Measurements from ENCODE around the gene TLE1. TPM values are rescaled to one million over a fixed set of nuclear protein-coding genes. Genes with fewer than 3 reads are reported as not detected.

Gene TLE1
- polyA plus RNA-seq, 3 donors: 0.46 to 2.5 (median 1.2) TPM

- Mint-ChIP-seq H3K27ac (no peak overlapping the region), H3K36me3 (peaks cover 9 to 15% of the 10 kb centered on the region in 2 donors), H3K4me3 (no peak overlapping the region), H3K4me1 (peaks cover 24% of the 10 kb centered on the region), H3K9me3 (peaks cover 0 to 4% (median 0%) of the 10 kb centered on the region in 7 donors), H3K27me3 (ENCODE audit: low read depth in 3 of 3) (peaks cover 0 to 1% (median 0%) of the 10 kb centered on the region in 3 donors)
- H3K36me3 ChIP-seq (replicated peaks in 1 of 2; ENCODE audit: control insufficient read depth in 1 of 2, insufficient read depth in 2 of 2, low read length in 2 of 2): no peaks in the 10 kb centered on the region
- no peak overlapping the region for H2AFZ ChIP-seq (ENCODE audit: insufficient read depth, low read depth, low read length, poor library complexity, severe bottlenecking)
- TF ChIP-seq CTCF (IDR thresholded peaks at IDR 0.05): no peak
- peaks cover 12 to 22% of the 10 kb centered on the region in 2 donors for H3K4me1 ChIP-seq (ENCODE audit: control insufficient read depth in 1 of 2, insufficient read depth in 2 of 2, low read length in 2 of 2)
- no peak overlapping the region for H3K9ac ChIP-seq (ENCODE audit: insufficient read depth, low read length, poor library complexity, severe bottlenecking)
- no peak overlapping the region for H3K27ac ChIP-seq (ENCODE audit: low read depth in 1 of 2, low read length in 2 of 2)
- 100% methylated on average over 1 of the region's 1 CpG for WGBS (ENCODE audit: insufficient coverage)
- no peaks in the 10 kb centered on the region for H4K20me1 ChIP-seq (ENCODE audit: insufficient read depth, low read length)
- no peaks in the 10 kb centered on the region for H3K9me3 ChIP-seq (replicated peaks in 1 of 2; ENCODE audit: control insufficient read depth in 1 of 2, insufficient read depth in 1 of 2, low read length in 2 of 2)
- no peaks in the 10 kb centered on the region for H3K27me3 ChIP-seq (ENCODE audit: control insufficient read depth in 2 of 2, insufficient read depth in 2 of 2, low read length in 2 of 2)
- intact Hi-C loops (cut with micrococcal nuclease): no loop called here
- no peak for DNase-seq
- H3K4me2 ChIP-seq (replicated peaks; ENCODE audit: extremely low read depth, low read length, poor library complexity, severe bottlenecking): no peak overlapping the region
- H3K79me2 ChIP-seq (ENCODE audit: insufficient read depth, low read length): no peaks in the 10 kb centered on the region
- H3K4me3 ChIP-seq (replicated peaks in 1 of 3; ENCODE audit: low read depth in 2 of 3, low read length in 3 of 3): no peak overlapping the region
Observed at GRCh38 chr9:81598811-81599210, 90.5 kb downstream of the TLE1 start.

GRCh38 chr9:81598123-81598497 lies 91.2 kb downstream of the TLE1 start:
- Histone ChIP-seq H3K4me2 (replicated peaks; ENCODE audit: extremely low read depth, low read length, poor library complexity, severe bottlenecking) (no peak overlapping the region), H3K9me3 (replicated peaks in 1 of 2; ENCODE audit: control insufficient read depth in 1 of 2, insufficient read depth in 1 of 2, low read length in 2 of 2) (no peaks in the 10 kb centered on the region), H3K27me3 (ENCODE audit: control insufficient read depth in 2 of 2, insufficient read depth in 2 of 2, low read length in 2 of 2) (no peaks in the 10 kb centered on the region), H2AFZ (ENCODE audit: insufficient read depth, low read depth, low read length, poor library complexity, severe bottlenecking) (no peak overlapping the region), H3K4me3 (replicated peaks in 1 of 3; ENCODE audit: low read depth in 2 of 3, low read length in 3 of 3) (no peak overlapping the region), H3K4me1 (ENCODE audit: control insufficient read depth in 1 of 2, insufficient read depth in 2 of 2, low read length in 2 of 2) (peaks cover 14 to 28% of the 10 kb centered on the region in 2 donors), H3K27ac (ENCODE audit: low read depth in 1 of 2, low read length in 2 of 2) (no peak overlapping the region), H4K20me1 (ENCODE audit: insufficient read depth, low read length) (no peaks in the 10 kb centered on the region), H3K9ac (ENCODE audit: insufficient read depth, low read length, poor library complexity, severe bottlenecking) (no peak overlapping the region), H3K79me2 (ENCODE audit: insufficient read depth, low read length) (no peaks in the 10 kb centered on the region), H3K36me3 (replicated peaks in 1 of 2; ENCODE audit: control insufficient read depth in 1 of 2, insufficient read depth in 2 of 2, low read length in 2 of 2) (no peaks in the 10 kb centered on the region)
- H3K27ac Mint-ChIP-seq: peak overlapping the region in 1 of 7 donors; percentile 26
- intact Hi-C loops (cut with micrococcal nuclease): no loop called here
- no peak for TF ChIP-seq CTCF (IDR thresholded peaks at IDR 0.05)
- WGBS (ENCODE audit: insufficient coverage): 90% methylated on average over 7 of the region's 9 CpGs
- H3K36me3 Mint-ChIP-seq: peaks cover 7 to 11% of the 10 kb centered on the region in 2 donors
- H3K4me1 Mint-ChIP-seq: peaks cover 30% of the 10 kb centered on the region
- peaks cover 0 to 4% (median 0%) of the 10 kb centered on the region in 7 donors for H3K9me3 Mint-ChIP-seq
- peaks cover 0 to 1% (median 0%) of the 10 kb centered on the region in 3 donors for H3K27me3 Mint-ChIP-seq (ENCODE audit: low read depth in 3 of 3)
- H3K4me3 Mint-ChIP-seq: no peak overlapping the region
- DNase-seq: no peak
